ENCODE results near the gene ZNF184. TPM values are rescaled to one million over a fixed set of nuclear protein-coding genes. Genes with fewer than 3 reads are reported as not detected.

Gene ZNF184
- total RNA-seq, 4 donors from 2014 or later: 2.5 to 9.3 (median 5.5) TPM

- no peak for TF ChIP-seq CTCF (IDR thresholded peaks at IDR 0.05)
- DNase-seq (ENCODE audit: low spot score) (no peak), ATAC-seq (ENCODE audit: low FRiP score) (no peak)
Measured at GRCh38 chr6:27471365-27472115, 1.4 kb downstream of the ZNF184 start.

- ATAC-seq (ENCODE audit: low FRiP score) (no peak), DNase-seq (ENCODE audit: low spot score) (no peak)
- TF ChIP-seq CTCF (IDR thresholded peaks at IDR 0.05): no peak
Measured at GRCh38 chr6:27470023-27470422, 2.9 kb downstream of the ZNF184 start.

GRCh38 chr6:27468334-27468733, 4.6 kb downstream of the ZNF184 start:
- ATAC-seq (ENCODE audit: low FRiP score) (no peak), DNase-seq (ENCODE audit: low spot score) (no peak)
- TF ChIP-seq CTCF (IDR thresholded peaks at IDR 0.05): no peak

GRCh38 chr6:27452496-27452897, 20.4 kb downstream of the ZNF184 start:
- no peak for DNase-seq (ENCODE audit: low spot score)
- ATAC-seq (ENCODE audit: low FRiP score): no peak

GRCh38 chr6:27451660-27452390, 21.1 kb downstream of the ZNF184 start:
- no peak for TF ChIP-seq CTCF (IDR thresholded peaks at IDR 0.05)
- ATAC-seq (ENCODE audit: low FRiP score) (no peak), DNase-seq (ENCODE audit: low spot score) (no peak)

More at GRCh38 chr6:27452496-27452897, 20.4 kb downstream of the ZNF184 start:
- TF ChIP-seq CTCF (IDR thresholded peaks at IDR 0.05): no peak

- TF ChIP-seq CTCF (IDR thresholded peaks at IDR 0.05): no peak
- no peak for DNase-seq (ENCODE audit: low spot score)
- no peak for ATAC-seq (ENCODE audit: low FRiP score)
Measured at GRCh38 chr6:27448456-27448855, 24.4 kb downstream of the ZNF184 start.

Data from omental fat pad (tissue), 4 donors.